ENCODE data around the gene GABARAP.

Gene GABARAP

DNA sequence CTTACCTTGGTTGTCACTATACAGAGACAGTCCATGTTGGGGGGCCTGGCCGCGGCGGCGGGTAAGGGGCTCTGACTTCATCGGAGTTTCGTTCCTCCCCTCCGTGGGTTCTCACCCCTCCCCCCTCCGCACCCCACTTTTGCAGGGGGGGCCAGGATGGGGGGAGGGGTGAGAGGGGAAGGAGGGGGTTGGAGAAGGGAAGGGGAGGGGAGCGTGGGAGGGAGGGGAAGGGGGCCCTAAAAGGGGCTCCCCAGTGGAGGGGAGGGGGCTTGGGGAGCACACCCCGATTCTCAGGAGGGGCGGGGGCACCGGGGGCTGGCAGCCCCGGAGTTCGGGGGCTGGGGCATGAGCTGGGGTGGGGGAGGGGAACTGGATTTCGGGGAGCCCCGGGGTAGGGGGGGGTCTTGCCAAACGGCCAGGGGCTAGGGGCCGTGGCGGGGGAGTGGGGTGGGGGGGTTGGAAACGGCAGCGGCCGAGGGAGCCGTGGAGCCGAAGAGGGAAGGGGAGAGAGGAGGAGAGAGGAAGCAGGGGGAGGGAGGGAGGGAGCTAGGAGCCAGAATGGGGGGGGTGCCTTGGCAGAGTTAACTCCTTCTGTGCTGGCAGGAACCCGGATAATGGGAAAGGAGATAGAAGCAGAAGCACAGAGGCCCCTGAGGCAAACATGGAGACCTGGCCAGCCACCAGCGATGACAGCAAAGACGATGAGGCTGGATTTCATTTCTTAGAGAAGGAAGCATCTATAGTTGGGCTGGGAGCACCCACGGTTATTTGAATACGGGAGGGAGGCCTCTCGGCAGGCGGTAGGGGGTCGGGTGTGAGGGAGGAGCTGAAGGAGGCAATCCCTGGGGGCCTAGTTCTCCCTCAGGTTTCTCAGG is 24.9 kb downstream of the GABARAP start:
- peak overlapping the region; percentile 98 for H3K4me2 ChIP-seq (ENCODE audit: low read depth, low read length, poor library complexity, severe bottlenecking)
- peaks cover 56% of the 10 kb centered on the region for H3K4me1 ChIP-seq (ENCODE audit: insufficient read depth, low read length, poor library complexity, severe bottlenecking)
- H2AFZ ChIP-seq (ENCODE audit: low read length) = peak overlapping the region; percentile 62

DNA sequence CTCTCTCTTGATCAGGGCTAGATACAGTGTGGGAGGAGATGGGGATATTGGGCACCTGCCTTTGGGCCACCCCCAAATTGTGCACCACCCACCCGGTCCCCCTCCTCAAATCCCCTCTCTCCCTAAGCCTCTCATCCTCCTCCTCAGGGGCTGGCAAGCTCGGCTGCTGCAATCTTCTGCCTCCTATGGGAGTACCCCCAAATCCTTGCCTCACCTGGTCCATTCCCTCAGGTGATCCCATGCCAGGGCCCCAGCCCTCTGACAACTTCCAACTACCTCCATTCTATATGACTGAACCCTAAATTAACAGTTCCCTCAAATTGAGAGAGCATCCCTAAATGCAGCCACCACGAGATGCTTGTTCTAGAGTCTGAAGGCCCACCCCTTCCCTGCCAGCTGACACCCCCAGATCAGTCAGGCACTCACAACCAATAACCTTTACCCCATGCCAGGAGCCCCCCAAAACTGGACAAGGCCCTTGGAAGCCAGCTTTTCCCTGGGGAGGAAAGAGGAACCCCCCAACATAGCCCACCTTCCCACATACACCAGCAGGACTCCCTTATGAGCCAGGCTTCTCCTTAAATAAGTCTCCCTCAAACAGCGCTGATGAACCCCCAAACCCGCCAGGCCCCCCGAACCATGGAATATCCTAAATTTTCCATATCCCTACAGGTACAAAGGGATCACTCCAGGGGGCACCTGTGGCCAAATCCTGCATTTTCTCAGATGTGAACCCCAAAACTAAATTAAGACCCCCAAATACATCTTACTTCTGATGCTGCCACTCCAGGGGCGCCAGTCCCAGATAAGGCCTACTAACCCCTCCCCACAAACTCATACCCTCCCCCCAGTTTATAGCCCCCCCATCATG is 25.8 kb downstream of the GABARAP start:
- H3K79me2 ChIP-seq (ENCODE audit: insufficient read depth, low read length) = peaks cover 43% of the 10 kb centered on the region
- peak overlapping the region; percentile 85 for H3K9ac ChIP-seq (ENCODE audit: low read depth, low read length, poor library complexity, severe bottlenecking)

More for the DNA sequence above, 24.9 kb downstream of the GABARAP start:
- Histone ChIP-seq H3K9me3 (ENCODE audit: insufficient read depth, low read depth, low read length) (no peaks in the 10 kb centered on the region), H3K9ac (ENCODE audit: low read depth, low read length, poor library complexity, severe bottlenecking) (peak overlapping the region; percentile 85), H4K20me1 (ENCODE audit: insufficient read depth, low read length, poor library complexity, severe bottlenecking) (peaks cover 18% of the 10 kb centered on the region), H3K9me2 (replicated peaks; ENCODE audit: low read depth, low read length) (no peaks in the 10 kb centered on the region), H3K79me2 (ENCODE audit: insufficient read depth, low read length) (peaks cover 37% of the 10 kb centered on the region; the same call in 1 of the 2 replicates), H3F3A (ENCODE audit: low read depth) (peaks cover 3% of the 10 kb centered on the region; the same call in 1 of the 2 replicates), H3K4me3 (ENCODE audit: low read length, poor library complexity, severe bottlenecking) (peak overlapping the region; percentile 77), H3K36me3 (ENCODE audit: insufficient read depth, low read length) (peaks cover 5% of the 10 kb centered on the region; the same call in 1 of the 2 replicates), H3K27me3 (ENCODE audit: insufficient read depth, low read length, poor library complexity, severe bottlenecking) (no peaks in the 10 kb centered on the region)
- TF ChIP-seq CTCF (conservative IDR thresholded peaks at IDR 0.05; ENCODE audit: low read length) = no peak
- no peak for TF ChIP-seq EZH2phosphoT487 (IDR thresholded peaks at IDR 0.05; ENCODE audit: borderline replicate concordance)

More for the DNA sequence above, 25.8 kb downstream of the GABARAP start:
- H3K27me3 ChIP-seq (ENCODE audit: insufficient read depth, low read length, poor library complexity, severe bottlenecking) = no peaks in the 10 kb centered on the region
- TF ChIP-seq CTCF (conservative IDR thresholded peaks at IDR 0.05; ENCODE audit: low read length) = no peak
- no peak for TF ChIP-seq EZH2phosphoT487 (IDR thresholded peaks at IDR 0.05; ENCODE audit: borderline replicate concordance)
- H3K36me3 ChIP-seq (ENCODE audit: insufficient read depth, low read length) = no peaks in the 10 kb centered on the region
- peak overlapping the region; percentile 77 for H3K4me3 ChIP-seq (ENCODE audit: low read length, poor library complexity, severe bottlenecking)
- peaks cover 11% of the 10 kb centered on the region for H4K20me1 ChIP-seq (ENCODE audit: insufficient read depth, low read length, poor library complexity, severe bottlenecking)
- no peak overlapping the region for H2AFZ ChIP-seq (ENCODE audit: low read length)
- no peaks in the 10 kb centered on the region for H3K9me2 ChIP-seq (replicated peaks; ENCODE audit: low read depth, low read length)
- H3K4me1 ChIP-seq (ENCODE audit: insufficient read depth, low read length, poor library complexity, severe bottlenecking) = peaks cover 56% of the 10 kb centered on the region
- H3K9me3 ChIP-seq (ENCODE audit: insufficient read depth, low read depth, low read length) = no peaks in the 10 kb centered on the region
- peak overlapping the region; percentile 92 for H3K4me2 ChIP-seq (ENCODE audit: low read depth, low read length, poor library complexity, severe bottlenecking)
- H3F3A ChIP-seq (ENCODE audit: low read depth) = peaks cover 3% of the 10 kb centered on the region; the same call in 1 of the 2 replicates
